SH-SY5Y (cell line): ENCODE data around the gene ARAP2.

Experiments
- GATA2 ChIP-seq: IDR thresholded peaks from 2 replicates; pipeline ENCODE4 v1.6.1; 2011; ENCODE audit warnings: mild to moderate bottlenecking, low read depth, low read length
- GATA3 ChIP-seq: IDR thresholded peaks from 2 replicates; pipeline ENCODE4 v1.6.1; 2011; ENCODE audit warnings: low read depth, mild to moderate bottlenecking, low read length, moderate library complexity

GRCh38 chr4:36282503-36283030 lies 38.3 kb upstream of the ARAP2 start:
- TF ChIP-seq GATA2 (no peak), GATA3 (no peak)
